ENCODE data around the gene SLC29A1. TPM values are rescaled to one million over a fixed set of nuclear protein-coding genes. Genes with fewer than 3 reads are reported as not detected.
"Not testable (repeated sequence)": the region's sequence is repeated elsewhere in the genome, so short reads cannot be mapped to it uniquely, and the experiment has no call there.

The SLC29A1 gene
- total RNA-seq, 1 donor from 2014 or later: 181 TPM

- no peak for DNase-seq
- intact Hi-C loops (cut with DNase I): no loop called here
- no peak for ATAC-seq (ENCODE audit: poor library complexity)
Observed at GRCh38 chr6:44190715-44191114, 32.7 kb upstream of the SLC29A1 start.

- intact Hi-C loops (cut with DNase I): no loop called here
- ATAC-seq (ENCODE audit: poor library complexity) (peak; percentile 43), DNase-seq (no peak)
Observed at GRCh38 chr6:44192428-44193041, 30.9 kb upstream of the SLC29A1 start.

DNA sequence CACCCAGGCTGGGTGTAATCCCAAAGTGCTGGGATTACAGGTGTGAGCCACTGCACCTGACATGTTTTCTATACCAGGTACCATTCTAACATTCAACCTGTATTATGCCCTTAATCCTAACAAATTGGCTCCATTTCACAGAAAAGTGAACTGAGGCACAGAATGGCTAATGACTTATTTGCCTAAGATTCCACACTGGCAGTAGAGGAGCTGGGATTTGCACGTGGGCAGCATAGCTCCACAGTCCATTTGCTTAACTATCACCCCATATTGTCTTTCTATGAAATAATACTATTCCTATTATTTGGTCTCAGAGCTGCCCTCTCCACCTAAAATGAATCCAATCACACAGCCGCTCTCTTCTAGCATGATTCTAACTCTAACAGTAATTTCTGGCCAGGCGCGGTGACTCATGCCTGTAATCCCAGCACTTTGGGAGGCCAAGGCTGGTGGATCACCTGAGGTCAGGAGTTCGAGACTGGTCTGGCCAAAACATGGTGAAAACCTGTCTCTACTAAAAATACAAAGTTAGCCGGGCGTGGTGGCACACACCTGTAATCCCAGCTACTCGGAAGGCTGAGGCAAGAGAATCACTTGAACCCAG, 30.0 kb upstream of the SLC29A1 start:
- DNase-seq: no peak
- intact Hi-C loops (cut with DNase I): no loop called here
- ATAC-seq (ENCODE audit: poor library complexity): no peak

- DNase-seq: no peak
- no peak for ATAC-seq (ENCODE audit: poor library complexity)
- intact Hi-C loops (cut with DNase I): no loop called here
Observed at GRCh38 chr6:44194326-44194725, 29.1 kb upstream of the SLC29A1 start.

DNA sequence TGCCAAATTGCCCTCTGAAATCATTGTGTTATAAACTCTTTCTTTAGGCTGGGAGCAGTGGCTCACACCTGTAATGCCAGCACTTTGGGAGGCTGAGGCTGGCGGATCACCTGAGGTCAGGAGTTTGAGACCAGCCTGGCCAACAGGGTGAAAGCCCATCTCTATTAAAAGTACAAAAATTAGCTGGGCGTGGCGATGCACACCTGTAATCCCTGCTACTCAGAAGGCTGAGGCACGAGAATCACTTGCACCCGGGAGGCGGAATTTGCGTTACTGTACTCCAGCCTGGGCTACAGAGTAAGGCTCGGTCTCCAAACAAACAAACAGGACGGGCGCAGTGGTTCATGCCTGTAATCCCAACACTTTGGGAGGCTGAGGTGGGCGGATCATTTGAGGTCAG, 27.0 kb upstream of the SLC29A1 start:
- DNase-seq; ATAC-seq (ENCODE audit: poor library complexity); intact Hi-C loops (cut with DNase I): not testable (repeated sequence)

DNA sequence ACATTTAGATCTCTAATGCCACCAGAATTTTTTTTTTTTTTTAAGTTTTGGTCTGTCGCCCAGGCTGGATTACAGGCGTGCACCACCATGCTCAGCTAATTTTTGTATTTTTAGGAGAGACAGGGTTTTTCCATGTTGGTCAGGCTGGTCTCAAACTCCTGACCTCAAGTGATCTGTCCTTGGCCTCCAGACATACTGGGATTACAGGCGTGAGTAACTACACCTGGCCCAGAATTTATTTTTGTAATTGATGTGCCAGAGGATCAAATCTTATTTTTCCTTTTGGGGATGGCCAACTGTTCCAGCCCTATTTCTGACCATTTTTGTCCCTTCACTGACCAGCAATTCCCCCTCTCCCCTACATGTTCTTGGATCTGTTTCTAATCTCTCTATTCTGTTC, 24.7 kb upstream of the SLC29A1 start:
- ATAC-seq (ENCODE audit: poor library complexity) (no peak), DNase-seq (no peak)
- intact Hi-C loops (cut with DNase I): no loop called here

- intact Hi-C loops (cut with DNase I): no loop called here
- DNase-seq (no peak), ATAC-seq (ENCODE audit: poor library complexity) (no peak)
Observed at GRCh38 chr6:44199883-44200282, 23.5 kb upstream of the SLC29A1 start.

DNA sequence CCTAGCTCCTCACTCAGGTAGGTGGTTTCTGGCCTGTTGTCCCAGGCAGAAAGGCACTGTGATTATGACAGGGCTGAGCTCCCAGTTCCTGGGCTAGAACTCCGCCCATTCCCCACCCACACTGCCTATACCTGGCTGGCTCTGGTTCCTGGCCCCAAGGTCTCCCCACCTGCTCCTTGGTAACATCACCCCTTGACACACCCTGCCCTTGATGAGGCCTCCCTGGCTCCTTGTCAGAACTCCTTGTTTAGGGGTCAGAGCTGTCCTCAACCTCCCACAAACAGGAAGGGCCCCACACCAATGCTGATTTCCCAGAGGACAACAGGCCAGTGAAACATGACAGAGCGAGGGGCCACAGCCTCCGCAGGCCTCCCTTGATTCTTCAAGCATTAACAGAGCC, 22.2 kb upstream of the SLC29A1 start:
- DNase-seq: no peak
- intact Hi-C loops (cut with DNase I): no loop called here
- no peak for ATAC-seq (ENCODE audit: poor library complexity)

- DNase-seq (no peak), ATAC-seq (ENCODE audit: poor library complexity) (no peak)
- intact Hi-C loops (cut with DNase I): no loop called here
Observed at GRCh38 chr6:44201638-44202303, 21.6 kb upstream of the SLC29A1 start.

- intact Hi-C loops (cut with DNase I): no loop called here
- no peak for DNase-seq
- no peak for ATAC-seq (ENCODE audit: poor library complexity)
Observed at GRCh38 chr6:44202332-44202971, 20.9 kb upstream of the SLC29A1 start.

GRCh38 chr6:44202972-44203750, 20.2 kb upstream of the SLC29A1 start:
- no peak for ATAC-seq (ENCODE audit: poor library complexity)
- intact Hi-C loops (cut with DNase I): no loop called here
- DNase-seq: no peak

GRCh38 chr6:44203955-44204354, 19.4 kb upstream of the SLC29A1 start:
- intact Hi-C loops (cut with DNase I): no loop called here
- DNase-seq (no peak), ATAC-seq (ENCODE audit: poor library complexity) (no peak)

DNA sequence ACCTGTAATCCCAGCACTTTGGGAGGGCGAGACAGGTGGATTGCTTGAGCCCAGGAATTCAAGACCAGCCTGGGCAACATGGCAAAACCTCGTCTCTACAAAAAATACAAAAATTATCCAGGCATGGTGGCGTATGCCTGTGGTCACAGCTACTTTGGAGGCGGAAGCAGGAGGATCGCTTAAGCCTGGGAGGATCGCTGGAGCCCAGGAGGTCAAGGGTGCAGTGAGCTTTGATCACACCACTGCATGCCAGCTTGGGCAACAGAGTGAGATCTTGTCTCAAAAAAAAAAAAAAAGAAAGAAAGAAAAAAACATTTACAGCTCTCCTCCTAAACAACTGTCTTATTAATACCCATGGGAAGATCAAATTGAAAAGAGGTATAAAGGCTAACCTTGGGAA, 15.4 kb upstream of the SLC29A1 start:
- intact Hi-C loops (cut with DNase I): no loop called here
- DNase-seq: no peak
- ATAC-seq (ENCODE audit: poor library complexity): no peak

DNA sequence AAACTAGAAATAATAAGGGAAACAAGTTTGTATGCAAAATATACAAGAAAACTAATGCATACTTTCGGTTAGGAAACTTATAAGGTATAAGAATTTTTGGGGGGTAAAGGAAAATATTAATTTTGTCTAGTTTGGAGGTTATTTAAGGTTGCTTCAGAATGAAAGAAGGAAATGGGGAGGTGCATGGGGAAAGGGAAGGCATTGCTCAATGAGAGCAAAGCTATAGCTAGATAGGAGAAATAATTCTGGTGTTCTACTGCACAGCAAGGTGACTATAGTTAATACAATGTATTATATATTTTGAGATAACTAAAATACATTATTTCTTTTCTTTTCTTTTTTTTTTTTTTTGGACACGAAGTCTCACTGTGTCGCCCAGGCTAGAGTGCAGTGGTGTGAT, 12.1 kb upstream of the SLC29A1 start:
- ATAC-seq (ENCODE audit: poor library complexity): no peak

DNA sequence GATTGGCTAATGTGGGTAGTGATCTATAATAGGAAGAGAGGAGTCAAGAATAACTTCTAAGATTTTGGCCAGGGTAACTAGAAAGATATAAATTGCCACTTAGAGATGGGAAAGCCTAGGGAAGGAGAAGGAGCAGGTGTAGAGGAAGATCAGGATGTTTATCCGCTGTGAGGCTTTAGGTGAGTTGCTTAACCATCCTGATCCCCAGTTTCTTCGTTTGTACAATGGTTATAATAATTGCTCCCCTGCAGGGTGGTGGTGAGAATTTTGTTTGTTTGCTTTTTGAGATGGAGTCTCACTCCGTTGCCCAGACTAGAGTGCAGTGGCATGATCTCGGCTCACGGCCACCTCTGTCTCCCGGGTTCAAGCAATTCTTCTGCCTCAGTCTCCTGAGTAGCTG, 9.1 kb upstream of the SLC29A1 start:
- intact Hi-C loops (cut with DNase I): no loop called here
- DNase-seq: no peak
- ATAC-seq (ENCODE audit: poor library complexity): no peak

More for the DNA sequence above, 12.1 kb upstream of the SLC29A1 start:
- DNase-seq: no peak
- intact Hi-C loops (cut with DNase I): no loop called here

DNA sequence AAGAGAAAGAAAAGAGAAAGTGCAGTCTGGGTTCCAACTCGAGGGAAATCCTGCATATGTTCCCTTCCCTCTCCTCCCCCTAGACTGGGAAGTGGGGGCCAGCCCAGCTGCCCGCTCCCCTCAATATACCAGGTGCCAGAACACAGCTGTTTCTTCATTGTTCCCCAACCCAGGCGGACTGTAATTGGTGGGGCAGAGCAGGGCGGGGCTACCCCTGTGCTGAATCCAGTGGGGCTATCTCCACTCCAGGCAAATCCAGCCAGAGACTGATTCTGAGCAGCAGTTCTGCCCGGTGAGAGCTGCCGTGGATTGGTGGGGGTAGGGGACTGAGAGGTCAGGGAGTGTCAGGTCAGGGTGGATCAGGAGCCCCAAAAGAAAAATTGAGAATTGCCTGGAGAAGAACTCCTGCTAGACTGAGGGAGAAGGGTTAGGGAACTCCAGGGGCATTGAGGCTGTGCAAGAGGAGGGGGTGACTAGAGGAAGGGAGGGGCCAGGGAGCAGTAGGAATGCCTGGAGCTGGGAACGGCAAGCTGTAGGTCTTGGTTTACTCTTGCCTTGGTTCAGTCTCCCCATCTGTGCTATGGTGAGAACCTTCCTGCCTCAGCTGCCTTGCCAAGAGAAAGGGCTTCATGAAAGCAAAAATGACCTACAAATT, 6.6 kb upstream of the SLC29A1 start, which contains the start of gene MYMX:
TSS of gene MYMX (plus strand) at position 250 of the 655 bp plus-strand sequence. CDS start 546 bp downstream, outside the sequence.
- ATAC-seq (ENCODE audit: poor library complexity) (no peak), DNase-seq (peak; percentile 72)
- intact Hi-C loops (cut with DNase I): no loop called here

DNA sequence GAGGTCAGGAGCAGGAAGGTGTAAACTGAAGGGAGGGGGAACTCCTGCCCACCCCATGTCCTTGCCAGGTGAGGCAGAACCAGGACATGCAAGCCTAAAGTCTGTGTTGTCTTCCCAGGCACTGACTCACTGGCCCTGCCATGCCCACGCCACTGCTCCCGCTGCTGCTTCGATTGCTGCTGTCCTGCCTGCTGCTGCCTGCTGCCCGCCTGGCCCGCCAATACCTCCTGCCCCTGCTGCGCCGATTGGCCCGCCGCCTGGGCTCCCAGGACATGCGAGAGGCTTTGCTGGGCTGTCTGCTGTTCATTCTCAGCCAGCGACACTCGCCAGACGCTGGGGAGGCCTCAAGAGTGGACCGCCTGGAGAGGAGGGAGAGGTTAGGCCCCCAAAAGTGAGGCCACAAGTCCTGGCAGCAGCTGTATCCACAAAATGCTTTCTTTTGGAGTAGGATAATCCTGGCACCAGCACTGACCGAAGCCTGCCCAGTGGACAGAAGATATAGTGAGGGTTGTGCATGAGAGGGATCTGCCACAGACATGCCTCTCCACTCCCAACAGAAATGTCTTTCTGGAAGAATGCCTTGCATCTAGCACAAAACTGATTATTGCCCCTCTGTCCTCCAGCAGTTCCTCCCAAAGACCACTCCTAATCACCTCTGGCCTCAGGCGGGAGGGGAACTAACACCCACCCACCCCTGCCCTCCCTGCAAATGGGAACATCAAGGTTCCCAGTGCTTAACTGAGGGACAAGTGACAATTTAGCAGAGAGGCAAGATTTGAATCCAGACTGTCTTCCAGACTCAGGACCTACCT, 5.9 kb upstream of the SLC29A1 start:
- DNase-seq (peak; percentile 86), ATAC-seq (ENCODE audit: poor library complexity) (peak; percentile 34)
- intact Hi-C loops (cut with DNase I): no loop called here

Measured in Right ventricle myocardium superior (tissue), 1 donor.